ENCODE data around the gene EML1.

Gene EML1

DNA sequence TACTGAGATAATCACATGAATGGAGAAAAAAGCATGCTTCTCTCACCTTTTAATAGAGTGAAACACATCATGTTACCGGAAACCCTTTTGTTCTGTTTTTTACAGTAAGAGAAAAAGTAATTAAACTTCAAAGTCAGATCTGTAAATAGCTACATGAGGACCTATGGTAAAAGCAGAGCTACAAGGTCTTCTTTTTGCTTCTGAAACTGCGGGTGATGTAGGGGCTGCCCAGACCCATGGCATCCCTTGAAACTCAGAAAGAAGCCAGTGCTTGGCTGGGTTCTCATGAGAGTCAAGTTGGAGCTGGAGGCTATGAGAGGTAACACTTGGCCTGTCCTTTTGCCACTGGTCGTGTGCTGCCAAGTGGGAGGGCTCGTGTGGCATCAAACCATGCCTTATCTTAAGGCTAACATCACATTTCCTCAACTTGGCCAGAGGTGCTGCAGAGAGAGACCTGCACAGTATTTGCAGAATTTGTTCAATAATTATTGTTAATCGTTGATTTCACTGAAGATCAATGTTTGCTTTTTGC lies 47.6 kb downstream of the EML1 start:
- Histone ChIP-seq H3K27ac (ENCODE audit: low read length) (no peak overlapping the region), H3K9me3 (ENCODE audit: control insufficient read depth in 1 of 2, low read length in 2 of 2) (no peaks in the 10 kb centered on the region), H3K4me1 (ENCODE audit: control insufficient read depth in 1 of 2, insufficient read depth in 2 of 2, low read length in 2 of 2) (peaks cover 0 to 22% of the 10 kb centered on the region in 2 donors), H3K27me3 (ENCODE audit: low read depth, low read length) (no peaks in the 10 kb centered on the region), H3K4me3 (ENCODE audit: low read depth in 1 of 2, low read length in 2 of 2) (no peak overlapping the region), H3K36me3 (ENCODE audit: control insufficient read depth in 1 of 2, insufficient read depth in 2 of 2, low read length in 2 of 2) (no peaks in the 10 kb centered on the region)

GRCh38 chr14:99841436-99842071 lies 48.3 kb downstream of the EML1 start:
- Histone ChIP-seq H3K4me1 (ENCODE audit: control insufficient read depth in 1 of 2, insufficient read depth in 2 of 2, low read length in 2 of 2) (peaks cover 0 to 22% of the 10 kb centered on the region in 2 donors), H3K36me3 (ENCODE audit: control insufficient read depth in 1 of 2, insufficient read depth in 2 of 2, low read length in 2 of 2) (no peaks in the 10 kb centered on the region), H3K27me3 (ENCODE audit: low read depth, low read length) (no peaks in the 10 kb centered on the region), H3K27ac (ENCODE audit: low read length) (no peak overlapping the region), H3K4me3 (ENCODE audit: low read depth in 1 of 2, low read length in 2 of 2) (no peak overlapping the region), H3K9me3 (ENCODE audit: control insufficient read depth in 1 of 2, low read length in 2 of 2) (peaks cover 0 to under 1% of the 10 kb centered on the region in 2 donors)

- H3K27ac ChIP-seq (ENCODE audit: low read length): no peak overlapping the region
Observed at GRCh38 chr14:99842141-99842540, 48.9 kb downstream of the EML1 start.

DNA sequence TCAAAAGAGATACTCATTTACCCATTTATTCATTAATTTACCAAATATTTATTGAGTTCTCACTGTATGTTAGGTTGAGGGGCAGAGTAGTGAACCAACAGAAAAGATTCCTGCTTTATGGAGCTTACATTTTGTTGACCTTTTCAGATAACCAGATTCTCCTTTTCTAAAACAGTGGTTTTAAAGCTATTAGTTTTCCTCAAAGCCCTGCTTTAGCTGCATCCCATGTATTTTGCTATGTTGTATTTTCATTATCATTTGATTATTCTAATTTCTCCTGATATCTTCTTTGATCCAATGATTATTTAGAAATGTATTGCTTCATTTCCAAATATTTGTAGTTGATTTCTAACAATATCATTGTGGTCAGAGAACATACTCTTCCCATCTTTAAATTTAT lies 53.6 kb downstream of the EML1 start:
- H3K27ac ChIP-seq (ENCODE audit: low read length): no peak overlapping the region
- H3K4me1 ChIP-seq (ENCODE audit: control insufficient read depth in 1 of 2, insufficient read depth in 2 of 2, low read length in 2 of 2): peaks cover 0 to under 1% of the 10 kb centered on the region in 2 donors
- H3K4me3 ChIP-seq (ENCODE audit: low read depth in 1 of 2, low read length in 2 of 2): no peak overlapping the region
- peaks cover 7 to 9% of the 10 kb centered on the region in 2 donors for H3K9me3 ChIP-seq (ENCODE audit: control insufficient read depth in 1 of 2, low read length in 2 of 2)
- peaks cover 0 to 3% of the 10 kb centered on the region in 2 donors for H3K36me3 ChIP-seq (ENCODE audit: control insufficient read depth in 1 of 2, insufficient read depth in 2 of 2, low read length in 2 of 2)
- no peaks in the 10 kb centered on the region for H3K27me3 ChIP-seq (ENCODE audit: low read depth, low read length)

More at GRCh38 chr14:99842141-99842540, 48.9 kb downstream of the EML1 start:
- peaks cover 0 to 22% of the 10 kb centered on the region in 2 donors for H3K4me1 ChIP-seq (ENCODE audit: control insufficient read depth in 1 of 2, insufficient read depth in 2 of 2, low read length in 2 of 2)
- H3K9me3 ChIP-seq (ENCODE audit: control insufficient read depth in 1 of 2, low read length in 2 of 2): peaks cover 5 to 6% of the 10 kb centered on the region in 2 donors
- H3K36me3 ChIP-seq (ENCODE audit: control insufficient read depth in 1 of 2, insufficient read depth in 2 of 2, low read length in 2 of 2): no peaks in the 10 kb centered on the region
- no peaks in the 10 kb centered on the region for H3K27me3 ChIP-seq (ENCODE audit: low read depth, low read length)
- no peak overlapping the region for H3K4me3 ChIP-seq (ENCODE audit: low read depth in 1 of 2, low read length in 2 of 2)

DNA sequence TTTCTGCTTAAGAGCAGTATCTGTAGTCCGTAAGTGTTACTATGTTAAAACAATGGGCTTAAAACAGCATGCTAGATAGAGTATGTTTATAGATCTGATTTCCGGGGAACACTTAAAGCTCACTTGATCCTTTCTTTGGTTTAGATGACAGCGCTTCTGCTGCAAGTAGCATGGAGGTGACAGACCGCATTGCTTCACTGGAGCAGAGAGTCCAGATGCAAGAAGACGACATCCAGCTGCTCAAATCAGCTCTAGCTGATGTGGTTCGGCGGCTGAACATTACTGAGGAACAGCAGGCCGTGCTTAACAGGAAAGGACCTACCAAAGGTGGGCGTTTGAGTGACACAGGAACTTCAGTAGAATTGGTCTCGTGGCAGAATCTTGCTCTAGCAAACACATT lies 57.5 kb downstream of the EML1 start:
- H3K27ac ChIP-seq (ENCODE audit: low read length): no peak overlapping the region

GRCh38 chr14:99852578-99852977 lies 59.4 kb downstream of the EML1 start:
- Histone ChIP-seq H3K27me3 (ENCODE audit: low read depth, low read length) (no peaks in the 10 kb centered on the region), H3K4me3 (ENCODE audit: low read depth in 1 of 2, low read length in 2 of 2) (no peak overlapping the region), H3K9me3 (ENCODE audit: control insufficient read depth in 1 of 2, low read length in 2 of 2) (no peaks in the 10 kb centered on the region), H3K36me3 (ENCODE audit: control insufficient read depth in 1 of 2, insufficient read depth in 2 of 2, low read length in 2 of 2) (peaks cover 0 to 16% of the 10 kb centered on the region in 2 donors), H3K4me1 (ENCODE audit: control insufficient read depth in 1 of 2, insufficient read depth in 2 of 2, low read length in 2 of 2) (peaks cover 0 to 5% of the 10 kb centered on the region in 2 donors), H3K27ac (ENCODE audit: low read length) (no peak overlapping the region)

More for the DNA sequence above, 57.5 kb downstream of the EML1 start:
- H3K36me3 ChIP-seq (ENCODE audit: control insufficient read depth in 1 of 2, insufficient read depth in 2 of 2, low read length in 2 of 2): peaks cover 0 to 16% of the 10 kb centered on the region in 2 donors
- peaks cover 7 to 9% of the 10 kb centered on the region in 2 donors for H3K9me3 ChIP-seq (ENCODE audit: control insufficient read depth in 1 of 2, low read length in 2 of 2)
- no peaks in the 10 kb centered on the region for H3K27me3 ChIP-seq (ENCODE audit: low read depth, low read length)
- H3K4me1 ChIP-seq (ENCODE audit: control insufficient read depth in 1 of 2, insufficient read depth in 2 of 2, low read length in 2 of 2): peaks cover 0 to 5% of the 10 kb centered on the region in 2 donors
- H3K4me3 ChIP-seq (ENCODE audit: low read depth in 1 of 2, low read length in 2 of 2): no peak overlapping the region

DNA sequence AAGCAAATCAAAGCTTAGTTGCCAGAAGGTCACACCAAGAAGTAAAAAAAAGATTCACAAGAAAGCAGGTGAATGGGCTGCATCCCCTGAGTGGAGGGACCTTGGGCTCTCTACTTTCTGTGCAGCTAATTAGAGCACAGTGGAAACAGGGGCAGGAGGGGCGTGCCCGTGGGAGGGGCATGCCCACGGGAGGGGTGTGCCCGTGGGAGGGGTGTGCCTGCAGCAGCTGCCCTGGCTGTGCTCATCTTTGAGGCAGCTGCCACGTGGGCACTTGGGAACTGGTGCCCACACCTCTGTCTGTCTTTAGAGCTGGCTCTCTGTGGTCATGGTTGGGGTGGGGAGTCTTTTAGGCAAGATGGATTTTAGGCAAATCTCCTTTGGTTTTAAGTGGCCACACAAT lies 60.0 kb downstream of the EML1 start:
- Histone ChIP-seq H3K27me3 (ENCODE audit: low read depth, low read length) (no peaks in the 10 kb centered on the region), H3K9me3 (ENCODE audit: control insufficient read depth in 1 of 2, low read length in 2 of 2) (no peaks in the 10 kb centered on the region), H3K27ac (ENCODE audit: low read length) (no peak overlapping the region)

DNA sequence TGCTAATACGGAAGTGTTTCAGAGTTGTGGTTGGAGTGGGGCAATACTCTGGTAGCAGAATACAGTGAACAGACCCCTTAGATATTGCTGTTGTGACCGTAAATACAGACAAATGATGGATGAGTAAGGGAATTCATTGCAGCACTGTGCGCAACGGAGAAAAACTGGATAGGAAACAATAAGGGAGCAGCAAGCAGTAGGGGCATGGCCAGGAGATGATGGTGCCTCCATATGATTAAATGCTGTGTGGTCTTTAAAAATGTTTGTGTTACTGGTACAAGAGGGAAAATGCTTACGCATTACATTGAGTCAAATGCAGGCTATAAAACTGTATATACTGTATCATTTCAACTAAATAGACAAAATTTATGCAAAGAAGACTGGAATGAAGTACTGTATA lies 61.6 kb downstream of the EML1 start:
- Histone ChIP-seq H3K4me1 (ENCODE audit: control insufficient read depth in 1 of 2, insufficient read depth in 2 of 2, low read length in 2 of 2) (peaks cover 0 to 5% of the 10 kb centered on the region in 2 donors), H3K36me3 (ENCODE audit: control insufficient read depth in 1 of 2, insufficient read depth in 2 of 2, low read length in 2 of 2) (peaks cover 0 to 16% of the 10 kb centered on the region in 2 donors), H3K9me3 (ENCODE audit: control insufficient read depth in 1 of 2, low read length in 2 of 2) (no peaks in the 10 kb centered on the region), H3K27me3 (ENCODE audit: low read depth, low read length) (no peaks in the 10 kb centered on the region), H3K4me3 (ENCODE audit: low read depth in 1 of 2, low read length in 2 of 2) (no peak overlapping the region), H3K27ac (ENCODE audit: low read length) (no peak overlapping the region)

More for the DNA sequence above, 60.0 kb downstream of the EML1 start:
- Histone ChIP-seq H3K36me3 (ENCODE audit: control insufficient read depth in 1 of 2, insufficient read depth in 2 of 2, low read length in 2 of 2) (peaks cover 0 to 16% of the 10 kb centered on the region in 2 donors), H3K4me1 (ENCODE audit: control insufficient read depth in 1 of 2, insufficient read depth in 2 of 2, low read length in 2 of 2) (peaks cover 0 to 5% of the 10 kb centered on the region in 2 donors), H3K4me3 (ENCODE audit: low read depth in 1 of 2, low read length in 2 of 2) (no peak overlapping the region)

- Histone ChIP-seq H3K9me3 (ENCODE audit: control insufficient read depth in 1 of 2, low read length in 2 of 2) (no peaks in the 10 kb centered on the region), H3K36me3 (ENCODE audit: control insufficient read depth in 1 of 2, insufficient read depth in 2 of 2, low read length in 2 of 2) (peaks cover 0 to 16% of the 10 kb centered on the region in 2 donors), H3K4me1 (ENCODE audit: control insufficient read depth in 1 of 2, insufficient read depth in 2 of 2, low read length in 2 of 2) (peaks cover 0 to 5% of the 10 kb centered on the region in 2 donors), H3K27ac (ENCODE audit: low read length) (no peak overlapping the region), H3K27me3 (ENCODE audit: low read depth, low read length) (no peaks in the 10 kb centered on the region), H3K4me3 (ENCODE audit: low read depth in 1 of 2, low read length in 2 of 2) (no peak overlapping the region)
Observed at GRCh38 chr14:99855271-99855670, 62.1 kb downstream of the EML1 start.

DNA sequence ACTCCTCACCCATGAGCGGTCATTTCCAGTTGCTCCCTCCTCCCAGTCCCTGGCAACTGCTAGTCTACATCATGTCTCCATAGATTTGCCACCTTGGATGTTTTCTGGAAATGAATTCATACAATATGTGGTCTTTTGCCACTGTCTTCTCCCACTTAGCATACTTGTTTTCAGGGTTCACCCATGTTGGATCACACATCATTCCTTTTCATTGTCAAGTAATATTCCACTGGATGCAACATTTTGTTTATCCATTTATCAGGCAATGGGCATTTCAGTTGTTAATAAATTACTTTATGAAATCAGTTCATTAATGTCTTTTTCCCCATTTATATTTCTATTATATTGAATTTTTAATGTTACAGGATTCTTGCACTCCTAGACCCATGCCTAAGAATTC lies 64.3 kb downstream of the EML1 start:
- H3K36me3 ChIP-seq (ENCODE audit: control insufficient read depth in 1 of 2, insufficient read depth in 2 of 2, low read length in 2 of 2): peaks cover 0 to 6% of the 10 kb centered on the region in 2 donors
- peaks cover 0 to 5% of the 10 kb centered on the region in 2 donors for H3K4me1 ChIP-seq (ENCODE audit: control insufficient read depth in 1 of 2, insufficient read depth in 2 of 2, low read length in 2 of 2)
- H3K27me3 ChIP-seq (ENCODE audit: low read depth, low read length): no peaks in the 10 kb centered on the region
- H3K9me3 ChIP-seq (ENCODE audit: control insufficient read depth in 1 of 2, low read length in 2 of 2): no peaks in the 10 kb centered on the region
- no peak overlapping the region for H3K27ac ChIP-seq (ENCODE audit: low read length)
- no peak overlapping the region for H3K4me3 ChIP-seq (ENCODE audit: low read depth in 1 of 2, low read length in 2 of 2)

DNA sequence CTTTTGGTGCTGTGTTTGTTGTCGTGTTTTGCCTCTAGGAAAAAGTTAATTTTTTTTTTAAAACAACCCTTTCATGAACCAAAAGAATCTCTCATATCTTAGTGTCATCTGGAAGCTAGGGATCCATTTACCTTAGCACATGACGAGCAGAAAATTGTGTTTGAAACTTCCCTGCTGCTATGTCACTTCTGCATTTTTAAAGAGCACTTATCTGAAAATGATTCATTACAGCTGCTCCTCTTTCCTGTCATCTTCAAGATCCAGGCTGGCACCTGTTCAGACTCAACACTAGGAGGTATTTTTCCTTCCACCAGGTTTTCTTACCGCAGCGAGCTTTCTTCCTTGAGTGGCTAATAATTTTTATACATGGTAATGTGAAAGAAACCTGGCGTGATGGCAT lies 67.0 kb downstream of the EML1 start:
- Histone ChIP-seq H3K9me3 (ENCODE audit: control insufficient read depth in 1 of 2, low read length in 2 of 2) (no peaks in the 10 kb centered on the region), H3K4me1 (ENCODE audit: control insufficient read depth in 1 of 2, insufficient read depth in 2 of 2, low read length in 2 of 2) (no peaks in the 10 kb centered on the region), H3K27ac (ENCODE audit: low read length) (no peak overlapping the region), H3K27me3 (ENCODE audit: low read depth, low read length) (no peaks in the 10 kb centered on the region), H3K4me3 (ENCODE audit: low read depth in 1 of 2, low read length in 2 of 2) (no peak overlapping the region), H3K36me3 (ENCODE audit: control insufficient read depth in 1 of 2, insufficient read depth in 2 of 2, low read length in 2 of 2) (peaks cover 0 to 6% of the 10 kb centered on the region in 2 donors)
